Measurements from ENCODE around the gene RIN3.

GRCh38 chr14:92556863-92557543, 43.4 kb downstream of the RIN3 start:
- TF ChIP-seq CTCF (IDR thresholded peaks at IDR 0.05; ENCODE audit: low read depth, low read length, missing input control) (no peak), MAX (IDR thresholded peaks at IDR 0.05) (no peak), RAD21 (IDR thresholded peaks at IDR 0.05) (no peak), YY1 (IDR thresholded peaks at IDR 0.05) (no peak), JUND (IDR thresholded peaks at IDR 0.05) (no peak), HNF4G (IDR thresholded peaks at IDR 0.05) (no peak), FOXA2 (IDR thresholded peaks at IDR 0.05) (no peak), EGR1 (IDR thresholded peaks at IDR 0.05; ENCODE audit: low read depth in 2 of 2) (no peak), ATF3 (IDR thresholded peaks at IDR 0.05) (no peak), TAF1 (conservative IDR thresholded peaks at IDR 0.05) (no peak), SP1 (IDR thresholded peaks at IDR 0.05) (peak; percentile 34), RXRA (IDR thresholded peaks at IDR 0.05) (peak; percentile 14 to 22), REST (IDR thresholded peaks at IDR 0.05) (no peak), GABPA (IDR thresholded peaks at IDR 0.05 in 1 of 2, conservative IDR thresholded peaks at IDR 0.05 in 1 of 2) (no peak)

All from liver (tissue), 3 donors.